CD8-positive, alpha-beta memory T cell (primary cell): ENCODE data around the gene PRDM16. TPM values are rescaled to one million over a fixed set of nuclear protein-coding genes. Genes with fewer than 3 reads are reported as not detected.

ENCODE experiments used
- CTCF ChIA-PET: fragments of 350-600 bp; sonication (Branson Sonifier 250); formaldehyde crosslinking; loops from one replicate; lab custom pipeline; 2021; ENCODE audit warnings: antibody characterized with exemption; lab: Charles Lee
- POLR2A ChIA-PET: fragments of 350-600 bp; sonication (Branson Sonifier 250); formaldehyde crosslinking; loops from one replicate; lab custom pipeline; 2021; ENCODE audit warnings: antibody characterized with exemption; lab: Charles Lee
- DNase-seq, 5 donors: peaks; one replicate each; pipeline versions ENCODE4 v3.0.0 to v3.0.0-alpha.2; 2020 to 2022; ENCODE audit warnings: mixed read lengths in 1 of 5
- H3K27ac ChIP-seq: one replicate; pipeline ENCODE4 v1.7.0; 2013; ENCODE audit warnings: low read depth, mild to moderate bottlenecking, low read length, moderate library complexity
- H3K27me3 ChIP-seq: 2 replicates; pipeline ENCODE4 v1.7.0; 2013; ENCODE audit warnings: low read length, mild to moderate bottlenecking; ENCODE audit not compliant: insufficient read depth, poor library complexity, severe bottlenecking
- H3K36me3 ChIP-seq: 2 replicates; pipeline ENCODE4 v1.7.0; 2013; ENCODE audit warnings: mild to moderate bottlenecking, low read length, moderate library complexity; ENCODE audit not compliant: insufficient read depth
- H3K4me1 ChIP-seq: 2 replicates; pipeline ENCODE4 v1.7.0; 2013; ENCODE audit warnings: mild to moderate bottlenecking, low read length, moderate library complexity; ENCODE audit not compliant: insufficient read depth
- H3K4me3 ChIP-seq: 2 replicates; pipeline ENCODE4 v1.7.0; 2013; ENCODE audit warnings: mild to moderate bottlenecking, low read length
- H3K9me3 ChIP-seq: 2 replicates; pipeline ENCODE4 v1.7.0; 2013; ENCODE audit warnings: mild to moderate bottlenecking, low read length
- H3K27ac Mint-ChIP-seq, 8 donors: one replicate each; pipeline ENCODE4 v1.8.0; 2020 to 2021; ENCODE audit warnings: mixed read lengths in 8 of 8, mild to moderate bottlenecking in 6 of 8, inconsistent platforms in 3 of 8, moderate library complexity in 3 of 8
- H3K27me3 Mint-ChIP-seq, 2 donors: one replicate each; pipeline ENCODE4 v1.8.0; 2020 to 2021; ENCODE audit warnings: mixed read lengths in 2 of 2, mild to moderate bottlenecking in 1 of 2, moderate library complexity in 1 of 2
- H3K36me3 Mint-ChIP-seq, 3 donors: one replicate each; pipeline ENCODE4 v1.8.0; 2020 to 2021; ENCODE audit warnings: mixed read lengths in 3 of 3, inconsistent platforms in 1 of 3, mild to moderate bottlenecking in 1 of 3
- H3K4me1 Mint-ChIP-seq, 3 donors: one replicate each; pipeline ENCODE4 v1.8.0; 2020 to 2021; ENCODE audit warnings: mixed read lengths in 3 of 3, inconsistent platforms in 1 of 3, mild to moderate bottlenecking in 1 of 3
- H3K4me3 Mint-ChIP-seq, 7 donors: one replicate each; pipeline ENCODE4 v1.8.0; 2020 to 2021; ENCODE audit warnings: mixed read lengths in 7 of 7, mild to moderate bottlenecking in 6 of 7, moderate library complexity in 4 of 7, inconsistent platforms in 2 of 7
- H3K9me3 Mint-ChIP-seq, 5 donors: one replicate each; pipeline ENCODE4 v1.8.0; 2020 to 2022; ENCODE audit warnings: mixed read lengths in 5 of 5, mild to moderate bottlenecking in 3 of 5, moderate library complexity in 2 of 5, inconsistent platforms in 1 of 5
- polyA plus RNA-seq: library from polyadenylated mRNA; unstranded; fragments of 300-500 nt; fragmentation: Illumina TruSeq; gene quantifications from one replicate; pipeline ENCODE4 v1.2.3, GENCODE V29; 2021
- total RNA-seq, 2 experiments: library from RNA; stranded (reverse); gene quantifications; one replicate each; pipeline ENCODE4 v1.2.3, GENCODE V29; 2021

The PRDM16 gene
- total and polyA plus RNA-seq, 3 experiments from 2014 or later, result not detected

- no peak for DNase-seq
- no peak overlapping the region for H3K4me3 ChIP-seq
- ChIA-PET CTCF (no interaction called here), POLR2A (no interaction called here)
- no peaks in the 10 kb centered on the region for H3K9me3 ChIP-seq
- H3K27me3 ChIP-seq, result no peaks in the 10 kb centered on the region
- no peaks in the 10 kb centered on the region for H3K9me3 Mint-ChIP-seq
- no peaks in the 10 kb centered on the region for H3K4me1 Mint-ChIP-seq
- H3K36me3 Mint-ChIP-seq, result no peaks in the 10 kb centered on the region
- no peaks in the 10 kb centered on the region for H3K36me3 ChIP-seq
- peaks cover 3 to 4% of the 10 kb centered on the region in 2 donors for H3K27me3 Mint-ChIP-seq
- H3K4me1 ChIP-seq, result no peaks in the 10 kb centered on the region
- no peak overlapping the region for H3K27ac ChIP-seq
- no peak overlapping the region for H3K4me3 Mint-ChIP-seq
- H3K27ac Mint-ChIP-seq, result peak overlapping the region in 1 of 8 donors; percentile 92
These were observed 30.9 kb downstream of the PRDM16 start for GRCh38 chr1:3099861-3100260.

GRCh38 chr1:3101124-3101939, 32.3 kb downstream of the PRDM16 start:
- Mint-ChIP-seq H3K4me1 (no peaks in the 10 kb centered on the region), H3K27me3 (peaks cover 0 to 1% of the 10 kb centered on the region in 2 donors), H3K4me3 (no peak overlapping the region), H3K36me3 (no peaks in the 10 kb centered on the region), H3K27ac (no peak overlapping the region), H3K9me3 (no peaks in the 10 kb centered on the region)
- no peak overlapping the region for H3K27ac ChIP-seq
- CTCF ChIA-PET, result no interaction called here
- no peaks in the 10 kb centered on the region for H3K9me3 ChIP-seq
- no peaks in the 10 kb centered on the region for H3K36me3 ChIP-seq
- no peak for DNase-seq
- no peaks in the 10 kb centered on the region for H3K27me3 ChIP-seq
- H3K4me3 ChIP-seq, result no peak overlapping the region
- POLR2A ChIA-PET, result no interaction called here
- H3K4me1 ChIP-seq, result no peaks in the 10 kb centered on the region

GRCh38 chr1:3102641-3103040, 33.6 kb downstream of the PRDM16 start:
- ChIA-PET CTCF (no interaction called here), POLR2A (no interaction called here)
- DNase-seq, result no peak
- no peaks in the 10 kb centered on the region for H3K36me3 ChIP-seq
- Mint-ChIP-seq H3K27me3 (peaks cover under 1 to 4% of the 10 kb centered on the region in 2 donors), H3K4me3 (no peak overlapping the region), H3K4me1 (no peaks in the 10 kb centered on the region), H3K36me3 (no peaks in the 10 kb centered on the region), H3K27ac (no peak overlapping the region), H3K9me3 (no peaks in the 10 kb centered on the region)
- no peak overlapping the region for H3K4me3 ChIP-seq
- H3K27me3 ChIP-seq, result no peaks in the 10 kb centered on the region
- H3K4me1 ChIP-seq, result no peaks in the 10 kb centered on the region
- H3K9me3 ChIP-seq, result no peaks in the 10 kb centered on the region
- no peak overlapping the region for H3K27ac ChIP-seq

- no peak overlapping the region for H3K27ac ChIP-seq
- H3K9me3 ChIP-seq, result no peaks in the 10 kb centered on the region
- ChIA-PET POLR2A (no interaction called here), CTCF (no interaction called here)
- no peaks in the 10 kb centered on the region for H3K4me1 ChIP-seq
- no peak overlapping the region for H3K4me3 ChIP-seq
- Mint-ChIP-seq H3K27ac (no peak overlapping the region), H3K27me3 (peaks cover 5 to 6% of the 10 kb centered on the region in 2 donors), H3K4me3 (no peak overlapping the region), H3K4me1 (no peaks in the 10 kb centered on the region), H3K36me3 (no peaks in the 10 kb centered on the region), H3K9me3 (peaks cover 0 to 2% (median 0%) of the 10 kb centered on the region in 5 donors)
- no peak for DNase-seq
- no peaks in the 10 kb centered on the region for H3K27me3 ChIP-seq
- no peaks in the 10 kb centered on the region for H3K36me3 ChIP-seq
These were observed 35.1 kb downstream of the PRDM16 start for GRCh38 chr1:3103967-3104677.

GRCh38 chr1:3105167-3105863, 36.3 kb downstream of the PRDM16 start:
- Histone ChIP-seq H3K36me3 (no peaks in the 10 kb centered on the region), H3K9me3 (no peaks in the 10 kb centered on the region), H3K27me3 (no peaks in the 10 kb centered on the region), H3K4me3 (no peak overlapping the region), H3K27ac (no peak overlapping the region), H3K4me1 (no peaks in the 10 kb centered on the region)
- ChIA-PET POLR2A (no interaction called here), CTCF (no interaction called here)
- Mint-ChIP-seq H3K9me3 (peaks cover 0 to 2% (median 0%) of the 10 kb centered on the region in 5 donors), H3K27ac (no peak overlapping the region), H3K27me3 (peaks cover 6 to 7% of the 10 kb centered on the region in 2 donors), H3K4me1 (no peaks in the 10 kb centered on the region), H3K4me3 (no peak overlapping the region), H3K36me3 (no peaks in the 10 kb centered on the region)
- DNase-seq, result no peak

- Histone ChIP-seq H3K27ac (no peak overlapping the region), H3K9me3 (no peaks in the 10 kb centered on the region), H3K36me3 (no peaks in the 10 kb centered on the region), H3K27me3 (no peaks in the 10 kb centered on the region), H3K4me1 (no peaks in the 10 kb centered on the region), H3K4me3 (no peak overlapping the region)
- Mint-ChIP-seq H3K27me3 (peaks cover 6% of the 10 kb centered on the region in 2 donors), H3K27ac (no peak overlapping the region), H3K4me1 (no peaks in the 10 kb centered on the region), H3K36me3 (no peaks in the 10 kb centered on the region), H3K9me3 (peaks cover 0 to 2% (median 0%) of the 10 kb centered on the region in 5 donors), H3K4me3 (no peak overlapping the region)
- ChIA-PET POLR2A (no interaction called here), CTCF (no interaction called here)
- DNase-seq, result no peak
These were observed 37.2 kb downstream of the PRDM16 start for GRCh38 chr1:3106216-3106615.

GRCh38 chr1:3107201-3107600, 38.2 kb downstream of the PRDM16 start:
- Histone ChIP-seq H3K4me1 (no peaks in the 10 kb centered on the region), H3K27ac (no peak overlapping the region), H3K36me3 (no peaks in the 10 kb centered on the region), H3K4me3 (no peak overlapping the region), H3K9me3 (no peaks in the 10 kb centered on the region), H3K27me3 (no peaks in the 10 kb centered on the region)
- no peaks in the 10 kb centered on the region for H3K36me3 Mint-ChIP-seq
- no peak overlapping the region for H3K4me3 Mint-ChIP-seq
- POLR2A ChIA-PET, result no interaction called here
- no peak for DNase-seq
- peak overlapping the region in 1 of 8 donors; percentile 17 for H3K27ac Mint-ChIP-seq
- CTCF ChIA-PET, result no interaction called here
- H3K9me3 Mint-ChIP-seq, result peaks cover 0 to 2% (median 0%) of the 10 kb centered on the region in 5 donors
- peaks cover 6% of the 10 kb centered on the region in 2 donors for H3K27me3 Mint-ChIP-seq
- H3K4me1 Mint-ChIP-seq, result no peaks in the 10 kb centered on the region

GRCh38 chr1:3109355-3109754, 40.4 kb downstream of the PRDM16 start:
- CTCF ChIA-PET, result no interaction called here
- POLR2A ChIA-PET, result no interaction called here
- Histone ChIP-seq H3K9me3 (no peaks in the 10 kb centered on the region), H3K4me3 (no peak overlapping the region), H3K27me3 (no peaks in the 10 kb centered on the region), H3K27ac (no peak overlapping the region), H3K4me1 (no peaks in the 10 kb centered on the region), H3K36me3 (no peaks in the 10 kb centered on the region)
- Mint-ChIP-seq H3K27ac (no peak overlapping the region), H3K4me3 (no peak overlapping the region), H3K36me3 (no peaks in the 10 kb centered on the region), H3K4me1 (no peaks in the 10 kb centered on the region), H3K9me3 (peaks cover 0 to 2% (median 0%) of the 10 kb centered on the region in 5 donors), H3K27me3 (peaks cover 6% of the 10 kb centered on the region in 2 donors)
- no peak for DNase-seq
